Omental fat pad (tissue), 4 donors: Measurements from ENCODE around the gene DGCR8. TPM values are rescaled to one million over a fixed set of nuclear protein-coding genes. Genes with fewer than 3 reads are reported as not detected.

Experiments used
- ATAC-seq: fragments of 150-250 bp; one replicate; pipeline ENCODE4 v1.9.1; 2016; ENCODE audit warnings: mild to moderate bottlenecking, moderate library complexity; ENCODE audit not compliant: low FRiP score
- DNase-seq: peaks from one replicate; pipeline ENCODE4 v3.0.0-alpha.2; 2019; ENCODE audit warnings: low spot score
- total RNA-seq, 4 donors: library from RNA; depleted of rRNA; stranded (reverse); fragments of >200 nt; gene quantifications; one replicate each; pipeline ENCODE4 v1.1.0, GENCODE V29; 2016
- TF ChIP-seq, protein P1 (sequence below), 3 donors: fragments of 450-650 bp; IDR thresholded peaks; one replicate each; pipeline ENCODE4 v1.5.1; 2016 to 2017; ENCODE audit warnings: antibody characterized with exemption in 3 of 3, mild to moderate bottlenecking in 3 of 3, moderate library complexity in 2 of 3

DGCR8 gene
- total RNA-seq, 4 donors from 2014 or later = 16.9 to 33.5 (median 24.1) TPM

- no peak for DNase-seq
- ATAC-seq = no peak
- TF ChIP-seq, protein P1, sequence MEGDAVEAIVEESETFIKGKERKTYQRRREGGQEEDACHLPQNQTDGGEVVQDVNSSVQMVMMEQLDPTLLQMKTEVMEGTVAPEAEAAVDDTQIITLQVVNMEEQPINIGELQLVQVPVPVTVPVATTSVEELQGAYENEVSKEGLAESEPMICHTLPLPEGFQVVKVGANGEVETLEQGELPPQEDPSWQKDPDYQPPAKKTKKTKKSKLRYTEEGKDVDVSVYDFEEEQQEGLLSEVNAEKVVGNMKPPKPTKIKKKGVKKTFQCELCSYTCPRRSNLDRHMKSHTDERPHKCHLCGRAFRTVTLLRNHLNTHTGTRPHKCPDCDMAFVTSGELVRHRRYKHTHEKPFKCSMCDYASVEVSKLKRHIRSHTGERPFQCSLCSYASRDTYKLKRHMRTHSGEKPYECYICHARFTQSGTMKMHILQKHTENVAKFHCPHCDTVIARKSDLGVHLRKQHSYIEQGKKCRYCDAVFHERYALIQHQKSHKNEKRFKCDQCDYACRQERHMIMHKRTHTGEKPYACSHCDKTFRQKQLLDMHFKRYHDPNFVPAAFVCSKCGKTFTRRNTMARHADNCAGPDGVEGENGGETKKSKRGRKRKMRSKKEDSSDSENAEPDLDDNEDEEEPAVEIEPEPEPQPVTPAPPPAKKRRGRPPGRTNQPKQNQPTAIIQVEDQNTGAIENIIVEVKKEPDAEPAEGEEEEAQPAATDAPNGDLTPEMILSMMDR (IDR thresholded peaks at IDR 0.05) = no peak
Measured at GRCh38 chr22:20069331-20070042, 10.6 kb upstream of the DGCR8 start.

DNA sequence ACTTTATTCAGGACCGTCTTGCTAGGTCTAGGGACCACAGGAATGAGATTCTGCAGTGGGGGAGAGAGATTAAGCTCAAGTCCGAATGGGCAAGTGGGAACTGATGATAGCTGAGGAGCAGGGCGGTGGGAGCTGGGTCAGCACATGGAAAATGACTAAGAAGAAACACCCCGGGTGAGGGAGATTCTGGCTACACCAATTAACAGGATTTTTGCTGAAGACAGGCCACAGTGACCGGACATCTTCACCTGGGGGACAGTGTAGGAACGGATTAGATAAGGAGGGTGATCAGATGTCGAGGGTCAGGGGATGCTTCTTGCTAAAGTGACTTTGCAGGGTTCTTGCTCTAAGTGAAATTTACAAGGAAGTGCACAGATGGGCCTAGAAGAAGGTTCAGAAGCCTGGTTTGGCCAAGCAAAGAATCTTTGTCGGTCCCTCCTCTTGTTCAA is 8.5 kb upstream of the DGCR8 start:
- TF ChIP-seq, protein P1 (IDR thresholded peaks at IDR 0.05) = no peak
- no peak for DNase-seq
- no peak for ATAC-seq

- no peak for ATAC-seq
- TF ChIP-seq, protein P1 (IDR thresholded peaks at IDR 0.05) = no peak
- no peak for DNase-seq
Measured at GRCh38 chr22:20076627-20077172, 3.3 kb upstream of the DGCR8 start.

DNA sequence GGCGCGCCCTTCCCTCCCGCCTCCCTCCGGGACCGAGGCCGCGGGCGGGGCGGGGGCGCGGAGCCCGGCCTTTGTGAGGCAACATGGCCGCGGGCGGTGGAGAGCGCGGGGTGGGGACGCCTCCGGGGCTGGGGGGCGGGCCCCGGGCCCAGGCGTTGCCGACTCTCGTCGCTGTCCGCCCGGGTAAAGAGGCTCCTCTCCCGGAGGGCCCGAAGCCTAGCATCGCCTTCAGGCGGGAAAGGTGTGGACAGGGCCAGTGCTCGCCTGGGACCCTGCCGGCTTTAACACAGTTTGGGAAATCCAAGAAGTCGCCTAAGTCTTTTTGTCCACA is 369 bp downstream of the DGCR8 start:
- TF ChIP-seq, protein P1 (IDR thresholded peaks at IDR 0.05) = no peak
- ATAC-seq (peak; percentile 81), DNase-seq (no peak)

DNA sequence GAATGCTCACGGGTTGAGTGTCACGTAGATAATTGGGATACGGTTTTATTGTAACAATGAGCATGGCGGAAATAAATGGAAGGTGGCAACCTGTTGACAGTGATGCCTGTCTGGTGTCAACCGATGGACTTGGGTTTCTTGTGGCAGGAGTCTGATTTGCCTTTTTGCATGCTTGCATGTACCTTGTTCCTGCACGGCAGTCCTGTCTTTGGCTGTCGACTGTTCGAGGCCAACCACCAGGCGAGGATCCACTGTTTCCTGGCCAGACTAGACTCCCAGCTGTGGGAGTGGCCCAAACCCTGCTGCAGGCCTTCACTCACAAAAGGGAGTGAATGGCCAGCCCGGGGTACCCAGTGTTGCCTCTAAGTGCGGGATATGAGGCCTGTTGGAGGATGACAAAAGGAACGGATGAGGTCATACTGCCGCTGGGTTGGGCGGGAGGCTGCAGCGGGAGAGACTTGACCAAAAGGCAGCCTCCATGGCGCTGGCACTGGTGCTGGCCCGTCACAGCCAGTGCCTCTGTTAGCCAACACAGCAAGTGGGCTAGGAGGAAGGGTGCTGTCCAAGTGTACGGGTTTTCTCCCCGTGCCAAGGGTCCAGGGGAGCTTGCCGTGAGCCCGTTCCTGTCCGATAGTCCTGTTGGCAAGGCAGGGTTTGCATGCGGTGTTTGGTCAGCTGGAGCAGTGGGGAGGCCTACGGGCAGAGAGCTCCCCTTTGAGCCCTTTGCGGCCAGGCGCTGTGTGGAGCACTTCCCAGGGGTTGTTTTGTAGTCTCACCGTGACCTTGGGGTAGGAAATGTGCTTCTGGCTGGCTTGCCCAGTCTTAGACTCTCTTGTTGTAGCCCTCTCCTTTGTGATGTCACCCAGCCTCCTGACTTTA is 974 bp downstream of the DGCR8 start:
- TF ChIP-seq, protein P1 (IDR thresholded peaks at IDR 0.05) = no peak
- DNase-seq (no peak), ATAC-seq (peak; percentile 8)

- DNase-seq (no peak), ATAC-seq (no peak)
- TF ChIP-seq, protein P1 (IDR thresholded peaks at IDR 0.05) = no peak
Measured at GRCh38 chr22:20083157-20083890, 3.3 kb downstream of the DGCR8 start.
